Psoas muscle (tissue), 8 donors: ENCODE data around the gene KLHL26. TPM values are rescaled to one million over a fixed set of nuclear protein-coding genes. Genes with fewer than 3 reads are reported as not detected.

Experiments
- ATAC-seq, 4 donors: fragments of 200-7000 bp; cut with Tn5 transposase; one replicate each; pipeline ENCODE4 v1.9.1; 2020; ENCODE audit warnings: moderate library complexity in 3 of 4, mild to moderate bottlenecking in 2 of 4
- DNase-seq, 2 donors: peaks; one replicate each; pipeline ENCODE4 v3.0.0-alpha.2; 2020
- H3K27ac ChIP-seq: fragments of 200-600 bp; one replicate; pipeline ENCODE4 v1.8.0; 2022
- H3K27me3 ChIP-seq, 3 donors: fragments of 200-600 bp in 1 of 3; one replicate each; pipeline versions ENCODE4 v1.6.1 to v1.8.0; 2013 to 2022; ENCODE audit warnings: low read length in 2 of 3, mild to moderate bottlenecking in 2 of 3, moderate library complexity in 1 of 3; ENCODE audit not compliant: insufficient read depth in 3 of 3
- H3K36me3 ChIP-seq, 2 donors: fragments of 200-600 bp in 1 of 2; one replicate each; pipeline versions ENCODE4 v1.6.1 to v1.8.0; 2013 to 2022; ENCODE audit warnings: low read depth in 1 of 2, mild to moderate bottlenecking in 1 of 2, moderate library complexity in 1 of 2; ENCODE audit not compliant: insufficient read depth in 1 of 2
- H3K4me1 ChIP-seq: fragments of 200-600 bp; one replicate; pipeline ENCODE4 v1.8.0; 2022
- H3K4me3 ChIP-seq: fragments of 200-600 bp; one replicate; pipeline ENCODE4 v1.8.0; 2022; ENCODE audit warnings: mild to moderate bottlenecking
- H3K9me3 ChIP-seq: fragments of 200-600 bp; one replicate; pipeline ENCODE4 v1.8.0; 2022
- WGBS, 3 donors: extraction: QIAGEN DNeasy Blood & Tissue Kit; methylation state at CpG; one replicate each; pipeline versions ENCODE4 v1.1.6 to v1.1.7; 2013; 5-methylcytosine and 5-hydroxymethylcytosine counted together
- intact Hi-C, 2 donors: fragments of 100-400 bp; cut with DNase I; formaldehyde crosslinking; loops; one replicate each; pipeline versions ENCODE4 v1.11.0 to v1.14.2; 2022
- polyA plus RNA-seq, 3 donors: library from polyadenylated mRNA; stranded (reverse); fragments of 200-250 nt; gene quantifications; one replicate each; pipeline ENCODE4 v1.2.3, GENCODE V29; 2013
- total RNA-seq, 4 donors: library from RNA; stranded (reverse); fragmentation: NEBNext Ultra II Directional in 2 of 4; extraction: Animal tissue kit (Norgen Biotek cat#: 25700) in 2 of 4; gene quantifications; one replicate each; pipeline versions ENCODE4 v1.2.1 to v1.2.4, GENCODE V29; 2021 to 2023
- TF ChIP-seq, protein P1 (sequence below): fragments of 200-600 bp; IDR thresholded peaks from one replicate; pipeline ENCODE4 v1.8.0; 2022; ENCODE audit warnings: antibody characterized with exemption
- donor health status: healthy with polysubstance abuse.
- donor health status: DM: no; HTN: no; CAD: no; lungs with moderate emphysema.
- donor health status: Bipolar disorder and iron deficiency.
- donor health status: healthy.
- donor health status: DM: yes; HTN: yes; CAD: no.
- donor health status: DM: no; HTN: no; CAD: no.
- donor health status: DM: no; HTN: no; CAD: no.
- donor health status: DM: yes; HTN: yes; CAD: no.

The KLHL26 gene
- total and polyA plus RNA-seq, 7 donors, result 3.1 to 9.9 (median 5.2) TPM

DNA sequence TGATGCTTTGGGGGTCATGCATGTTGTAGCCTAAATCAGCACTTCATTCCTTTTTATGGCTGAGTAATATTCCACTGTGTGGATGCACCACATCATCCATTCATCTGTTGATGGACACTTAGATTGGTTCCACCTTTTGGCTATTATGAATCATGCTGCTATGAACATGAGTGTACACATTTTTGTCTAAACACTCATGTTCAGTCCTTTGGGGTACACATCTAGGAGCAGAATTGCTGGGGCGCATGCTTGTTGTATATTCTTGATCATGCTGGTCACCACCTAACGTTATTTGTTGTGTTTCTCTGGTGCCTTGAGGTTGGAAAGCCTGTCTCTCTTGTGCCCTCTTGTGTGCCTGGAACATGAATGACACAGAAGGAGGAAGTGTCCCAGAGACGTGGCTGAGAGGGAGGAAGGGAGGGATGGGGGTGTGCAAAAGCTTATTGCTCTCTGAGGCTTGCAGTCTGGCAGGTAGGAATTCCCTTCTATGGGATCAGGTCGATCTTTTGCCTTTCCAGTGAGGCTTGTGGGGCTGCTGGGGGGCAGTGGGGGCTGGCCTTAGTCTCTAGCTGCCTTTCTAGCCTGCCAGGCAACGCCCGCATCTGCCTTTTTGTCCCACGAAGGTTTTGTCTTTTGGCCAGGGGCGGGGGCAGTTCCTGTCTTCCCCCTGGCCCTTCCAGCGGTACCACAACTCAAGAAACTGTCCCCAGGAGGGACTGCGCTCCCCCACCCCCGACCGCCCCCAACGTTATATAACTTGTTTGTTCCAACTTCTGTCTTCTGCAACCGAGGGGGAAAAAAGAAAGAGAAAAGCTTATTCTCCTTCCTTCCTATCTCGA is 7.6 kb downstream of the KLHL26 start:
- TF ChIP-seq, protein P1, sequence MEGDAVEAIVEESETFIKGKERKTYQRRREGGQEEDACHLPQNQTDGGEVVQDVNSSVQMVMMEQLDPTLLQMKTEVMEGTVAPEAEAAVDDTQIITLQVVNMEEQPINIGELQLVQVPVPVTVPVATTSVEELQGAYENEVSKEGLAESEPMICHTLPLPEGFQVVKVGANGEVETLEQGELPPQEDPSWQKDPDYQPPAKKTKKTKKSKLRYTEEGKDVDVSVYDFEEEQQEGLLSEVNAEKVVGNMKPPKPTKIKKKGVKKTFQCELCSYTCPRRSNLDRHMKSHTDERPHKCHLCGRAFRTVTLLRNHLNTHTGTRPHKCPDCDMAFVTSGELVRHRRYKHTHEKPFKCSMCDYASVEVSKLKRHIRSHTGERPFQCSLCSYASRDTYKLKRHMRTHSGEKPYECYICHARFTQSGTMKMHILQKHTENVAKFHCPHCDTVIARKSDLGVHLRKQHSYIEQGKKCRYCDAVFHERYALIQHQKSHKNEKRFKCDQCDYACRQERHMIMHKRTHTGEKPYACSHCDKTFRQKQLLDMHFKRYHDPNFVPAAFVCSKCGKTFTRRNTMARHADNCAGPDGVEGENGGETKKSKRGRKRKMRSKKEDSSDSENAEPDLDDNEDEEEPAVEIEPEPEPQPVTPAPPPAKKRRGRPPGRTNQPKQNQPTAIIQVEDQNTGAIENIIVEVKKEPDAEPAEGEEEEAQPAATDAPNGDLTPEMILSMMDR, result no peak
- Histone ChIP-seq H3K9me3 (no peaks in the 10 kb centered on the region), H3K27me3 (no peaks in the 10 kb centered on the region), H3K4me3 (no peak overlapping the region), H3K27ac (no peak overlapping the region), H3K4me1 (peaks cover 24% of the 10 kb centered on the region), H3K36me3 (no peaks in the 10 kb centered on the region)
- intact Hi-C loops, result no loop called here
- DNase-seq (no peak), ATAC-seq (no peak)
- WGBS, 3 donors, result 44 to 58% (median 46%) methylated on average over 15 of the region's 15 CpGs

DNA sequence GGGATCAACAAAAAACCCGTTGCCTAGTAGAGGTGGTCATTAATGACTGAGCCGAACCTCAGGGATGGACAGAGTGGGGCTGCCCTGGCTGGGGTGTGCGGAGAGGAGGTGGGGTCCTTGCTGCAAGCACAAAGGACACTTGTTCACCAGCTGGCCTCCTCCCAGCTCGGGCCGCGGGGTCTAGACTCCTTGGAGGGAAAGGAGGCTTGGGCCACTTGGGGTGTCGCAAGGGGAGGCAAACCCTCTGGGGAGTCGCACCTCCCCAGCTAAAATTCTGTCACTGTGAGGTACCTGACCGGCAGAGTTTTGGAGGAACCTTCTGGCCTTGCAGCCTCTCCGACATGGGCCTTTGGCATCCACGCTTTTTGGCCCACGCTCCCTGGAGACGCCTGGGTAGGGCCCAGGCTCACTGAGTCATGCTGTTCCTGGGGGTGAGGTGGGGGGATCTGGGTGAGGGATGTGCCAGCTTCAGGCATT is 8.2 kb downstream of the KLHL26 start:
- H3K4me3 ChIP-seq, result no peak overlapping the region
- no peaks in the 10 kb centered on the region for H3K9me3 ChIP-seq
- H3K4me1 ChIP-seq, result peaks cover 30% of the 10 kb centered on the region
- TF ChIP-seq, protein P1, result no peak
- intact Hi-C loops, result no loop called here
- H3K36me3 ChIP-seq, result no peaks in the 10 kb centered on the region
- H3K27ac ChIP-seq, result no peak overlapping the region
- no peak for ATAC-seq
- H3K27me3 ChIP-seq, result no peaks in the 10 kb centered on the region
- 55 to 78% (median 61%) methylated on average over 13 of the region's 13 CpGs for WGBS, 3 donors
- no peak for DNase-seq

DNA sequence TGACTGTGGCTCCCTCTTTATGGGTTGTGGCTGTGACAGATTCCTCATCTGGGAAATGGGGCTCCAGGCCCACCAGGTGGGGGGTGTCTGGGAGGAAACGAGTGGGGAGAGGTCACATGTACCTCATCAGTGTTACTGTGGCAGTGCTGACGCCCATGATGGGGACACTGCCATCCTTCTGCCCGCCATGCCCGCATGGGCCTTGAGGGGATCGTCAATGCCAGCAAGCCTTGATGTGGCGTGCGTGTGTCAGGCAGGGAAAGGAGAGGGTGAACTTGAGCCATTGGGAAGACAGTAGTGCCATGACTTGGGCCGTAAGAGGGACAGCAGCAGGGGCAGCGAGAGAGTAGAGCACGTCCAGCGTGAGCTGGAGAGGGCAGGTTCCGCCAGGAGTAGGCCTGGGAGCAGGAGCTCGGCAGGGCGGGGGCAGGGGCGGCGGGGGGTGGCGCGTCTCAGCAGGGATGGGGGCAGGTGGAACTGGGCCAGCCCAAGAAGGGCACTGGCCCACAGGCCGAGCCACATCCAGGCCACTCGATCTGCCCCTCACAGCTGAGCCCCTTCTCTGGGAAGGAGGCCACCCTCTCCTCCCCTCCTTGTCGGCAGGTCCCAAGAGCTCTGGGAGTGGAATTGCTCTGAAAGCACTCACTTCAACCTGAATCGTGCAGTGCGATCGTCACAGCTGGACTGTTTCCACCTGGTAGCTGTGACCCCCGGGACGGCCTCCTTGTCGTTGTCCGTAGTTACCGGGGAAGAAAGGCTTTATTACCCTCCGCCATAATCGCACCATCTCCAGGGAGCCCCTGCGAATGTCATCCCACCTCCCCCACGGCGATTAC is 9.9 kb downstream of the KLHL26 start:
- H3K4me3 ChIP-seq, result no peak overlapping the region
- H3K9me3 ChIP-seq, result no peaks in the 10 kb centered on the region
- WGBS, 3 donors, result 86 to 92% (median 86%) methylated on average over 34 of the region's 34 CpGs
- peaks cover 44% of the 10 kb centered on the region for H3K4me1 ChIP-seq
- H3K27me3 ChIP-seq, result no peaks in the 10 kb centered on the region
- TF ChIP-seq, protein P1, result no peak
- intact Hi-C loops, result no loop called here
- no peak overlapping the region for H3K27ac ChIP-seq
- H3K36me3 ChIP-seq, result no peaks in the 10 kb centered on the region
- no peak for ATAC-seq
- DNase-seq, result no peak

DNA sequence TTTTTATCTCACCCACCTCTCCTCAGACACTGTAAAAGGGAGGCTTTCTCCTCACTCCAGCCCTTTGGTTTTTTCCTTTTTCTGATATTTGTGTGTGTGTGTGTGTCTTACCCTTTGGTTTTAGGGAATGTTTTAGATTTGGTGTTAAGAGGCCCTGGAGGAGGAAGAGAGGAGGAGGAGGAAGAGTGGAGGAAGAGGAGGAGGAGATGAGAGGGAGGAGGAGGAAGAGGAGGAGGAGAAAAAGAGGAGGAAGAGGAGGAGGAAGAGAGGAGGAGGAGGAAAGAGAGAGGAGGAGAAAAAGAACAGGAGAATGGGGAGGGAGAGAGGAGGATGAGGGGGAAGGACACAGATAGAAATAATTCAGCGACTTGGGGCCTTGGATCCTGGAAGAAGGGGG is 10.5 kb downstream of the KLHL26 start:
- Histone ChIP-seq H3K27ac (no peak overlapping the region), H3K36me3 (no peaks in the 10 kb centered on the region), H3K4me1 (peaks cover 46% of the 10 kb centered on the region), H3K27me3 (no peaks in the 10 kb centered on the region), H3K4me3 (no peak overlapping the region), H3K9me3 (no peaks in the 10 kb centered on the region)
- TF ChIP-seq, protein P1, result no peak
- ATAC-seq (no peak), DNase-seq (no peak)
- intact Hi-C loops, result no loop called here
- WGBS, 3 donors, result 60 to 82% (median 66%) methylated on average over 1 of the region's 1 CpG
